ENCODE measurements around the gene CFAP52.
"Not testable (repeated sequence)": the region's sequence is repeated elsewhere in the genome, so short reads cannot be mapped to it uniquely, and the experiment has no call there.

Gene CFAP52

DNA sequence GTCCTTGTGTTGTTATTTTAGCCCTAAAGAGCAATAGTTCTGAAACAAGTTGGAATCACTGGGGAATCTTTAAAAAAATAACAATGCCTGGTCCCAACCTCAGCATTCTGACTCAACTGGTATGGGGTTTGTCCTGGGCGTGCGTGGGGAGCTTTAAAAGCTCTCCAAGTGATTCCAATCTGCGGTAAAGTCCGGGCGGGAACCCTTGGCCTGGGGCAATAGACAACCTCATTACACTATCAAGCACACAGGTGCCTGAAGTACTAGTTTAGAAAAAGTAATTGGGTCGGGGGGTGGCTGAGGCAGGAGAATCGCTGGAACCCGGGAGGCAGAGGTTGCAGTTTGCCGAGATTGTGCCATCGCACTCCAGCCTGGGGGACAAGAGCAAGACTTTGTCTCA is 5.2 kb upstream of the CFAP52 start:
- no peak for DNase-seq

DNA sequence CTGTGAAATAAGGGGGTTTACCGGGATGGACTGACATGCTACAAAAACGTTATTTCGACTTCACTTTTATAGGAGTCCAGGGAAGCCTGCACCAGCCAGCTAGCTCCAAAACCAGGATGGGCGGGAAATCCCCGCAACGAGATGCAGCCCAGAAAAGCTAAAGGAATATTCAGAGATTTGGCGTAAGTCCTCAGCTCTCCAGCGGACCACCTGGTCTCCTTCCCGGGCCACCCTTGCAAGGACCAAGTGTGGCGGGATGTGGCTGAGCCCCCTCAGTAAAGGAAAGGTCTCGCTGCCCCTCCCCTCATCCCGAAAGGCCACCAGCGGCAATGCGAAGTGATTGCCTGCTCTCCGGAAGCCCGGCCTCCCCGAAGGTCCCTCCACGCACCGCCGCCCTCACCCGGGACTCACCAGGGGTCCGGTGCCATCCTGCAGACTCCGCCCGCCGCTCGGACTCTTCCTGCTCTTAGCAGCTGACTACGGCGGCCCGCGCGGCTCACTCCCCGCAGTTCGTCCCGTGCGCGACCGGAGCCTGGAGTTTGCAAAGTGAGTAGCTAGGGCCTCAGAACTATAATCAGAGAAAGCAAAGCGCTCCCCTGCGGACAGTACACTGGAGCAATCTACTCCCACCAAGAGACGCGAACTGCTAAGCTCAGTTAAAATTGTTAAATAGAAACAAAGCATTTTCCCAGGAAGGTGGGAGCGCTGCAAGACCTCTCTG is 901 bp upstream of the CFAP52 start, which contains the start of gene STX8:
Gene STX8 (minus strand): TSS at position 440 of the 721 bp plus-strand sequence. CDS start 12 bp downstream, at position 428.
- DNase-seq, result peak; percentile 94

DNA sequence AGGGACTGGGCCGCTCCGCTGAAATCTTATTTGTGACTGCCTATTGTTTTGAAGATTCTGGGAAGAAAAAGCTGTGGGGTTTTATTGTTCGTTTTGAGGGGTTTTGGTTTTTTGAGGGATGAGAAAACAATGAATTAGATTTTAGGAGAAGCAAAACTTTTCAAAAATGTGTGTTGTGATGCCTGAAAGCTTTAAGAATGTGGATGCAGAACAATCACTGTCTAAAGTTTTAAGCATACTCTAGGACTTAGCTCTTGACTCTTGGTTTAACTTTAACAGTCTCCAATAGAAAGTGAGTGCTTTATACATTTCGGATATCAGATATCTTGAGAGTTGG is 899 bp downstream of the CFAP52 start:
- no peak for DNase-seq

DNA sequence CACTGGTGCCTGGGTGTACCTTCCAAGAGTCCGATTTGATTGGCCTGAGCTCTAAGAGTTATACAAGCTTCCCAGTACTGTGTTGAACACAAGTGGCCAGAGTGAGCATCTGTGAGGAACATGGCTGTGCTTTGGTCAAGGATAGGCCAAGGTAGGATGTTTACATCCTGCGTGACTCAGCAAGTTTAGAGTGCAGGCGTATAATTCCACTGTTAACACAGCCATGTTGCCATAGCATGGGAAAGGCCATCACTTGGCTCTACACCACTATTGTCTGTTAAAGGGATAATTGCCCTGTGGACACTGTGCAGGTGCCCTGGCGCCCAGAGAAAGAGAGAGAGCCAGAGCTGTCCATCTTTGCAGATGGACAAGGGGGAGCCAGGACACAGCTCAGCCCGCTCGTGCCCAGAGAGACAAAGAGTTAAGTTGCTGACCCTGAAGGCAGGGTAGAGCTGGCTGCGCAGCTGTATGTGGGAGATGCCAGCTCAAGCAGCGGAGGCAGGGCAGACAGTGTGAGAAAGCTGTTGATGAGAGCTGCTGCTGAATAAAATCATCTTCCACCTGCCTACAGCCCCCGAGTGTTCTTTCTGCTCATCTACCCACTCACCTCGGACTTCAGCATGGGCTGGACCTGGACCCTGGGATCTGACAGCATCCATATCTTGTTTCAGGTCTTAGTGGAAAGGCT is 11.7 kb downstream of the CFAP52 start:
- no peak for DNase-seq

DNA sequence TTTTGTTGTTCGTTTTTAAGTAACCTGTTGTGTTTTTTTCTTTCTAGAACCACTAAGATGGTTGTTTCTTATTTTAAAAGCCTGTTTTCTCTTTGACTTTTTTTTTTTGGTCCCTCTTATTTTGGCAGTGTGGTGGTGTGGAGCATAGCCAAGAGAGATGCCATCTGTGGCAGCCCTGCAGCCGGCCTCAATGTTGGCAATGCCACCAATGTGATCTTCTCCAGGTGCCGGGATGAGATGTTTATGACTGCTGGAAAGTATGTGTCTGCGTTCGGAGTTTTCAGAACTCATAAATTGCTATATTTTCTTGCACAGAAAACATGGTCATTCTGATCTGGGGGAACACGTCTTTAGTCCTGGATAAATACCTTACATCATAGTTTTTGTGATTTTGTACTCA is 17.6 kb downstream of the CFAP52 start:
- no peak for DNase-seq

DNA sequence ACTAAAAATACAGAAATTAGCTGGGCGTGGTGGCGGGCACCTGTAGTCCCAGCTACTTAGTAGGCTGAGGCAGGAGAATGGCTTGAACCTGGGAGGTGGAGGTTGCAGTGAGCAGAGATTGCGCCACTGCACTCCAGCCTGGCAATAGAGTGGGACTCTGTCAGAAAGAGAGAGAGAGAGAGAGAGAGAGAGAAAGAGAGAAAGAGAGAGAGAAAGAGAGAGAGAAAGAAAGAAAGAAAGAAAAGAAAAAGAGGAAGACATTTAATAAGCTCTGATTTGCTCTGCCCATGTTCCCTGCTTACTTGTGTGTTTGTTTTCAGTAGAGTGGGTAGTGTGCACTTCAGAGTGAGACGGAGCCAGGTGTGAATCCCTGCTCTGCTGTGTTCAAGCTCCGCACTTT is 21.2 kb downstream of the CFAP52 start:
- DNase-seq, result not testable (repeated sequence)

DNA sequence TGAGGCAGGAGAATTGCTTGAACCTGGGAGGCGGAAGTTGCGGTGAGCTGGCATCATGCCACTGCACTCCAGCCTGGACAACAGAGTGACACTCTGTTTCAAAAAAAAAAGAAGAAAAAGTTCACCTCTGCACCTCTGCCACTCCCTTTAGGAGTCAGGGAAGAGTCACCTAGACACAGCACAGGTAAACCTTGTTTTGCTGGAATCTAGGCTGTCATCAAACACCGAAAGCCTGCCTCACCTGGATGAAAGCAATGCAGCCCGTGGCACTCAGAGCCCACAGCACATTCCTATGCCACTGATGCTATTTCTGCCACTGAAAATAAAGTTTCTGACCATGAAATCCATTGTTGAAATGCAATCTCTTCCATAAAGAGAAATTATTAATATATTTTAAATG is 22.2 kb downstream of the CFAP52 start:
- DNase-seq, result no peak

DNA sequence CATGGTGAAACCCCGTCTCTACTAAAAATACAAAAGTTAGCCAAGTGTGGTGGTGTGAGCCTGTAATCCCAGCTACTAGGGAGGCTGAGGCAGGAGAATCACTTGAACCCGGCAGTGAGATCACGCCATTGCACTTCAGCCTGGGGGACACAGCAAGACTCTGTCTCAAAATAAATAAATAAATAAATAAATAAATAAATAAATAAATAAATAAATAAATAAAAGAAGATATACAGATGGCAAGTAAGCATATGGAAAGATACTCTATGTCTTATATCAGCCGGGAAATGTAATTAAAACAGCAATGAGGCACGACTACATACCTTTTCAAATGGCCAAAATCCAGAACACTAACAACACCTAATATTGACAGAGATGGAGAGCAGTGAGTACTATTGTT is 28.1 kb downstream of the CFAP52 start:
- not testable (repeated sequence) for DNase-seq

DNA sequence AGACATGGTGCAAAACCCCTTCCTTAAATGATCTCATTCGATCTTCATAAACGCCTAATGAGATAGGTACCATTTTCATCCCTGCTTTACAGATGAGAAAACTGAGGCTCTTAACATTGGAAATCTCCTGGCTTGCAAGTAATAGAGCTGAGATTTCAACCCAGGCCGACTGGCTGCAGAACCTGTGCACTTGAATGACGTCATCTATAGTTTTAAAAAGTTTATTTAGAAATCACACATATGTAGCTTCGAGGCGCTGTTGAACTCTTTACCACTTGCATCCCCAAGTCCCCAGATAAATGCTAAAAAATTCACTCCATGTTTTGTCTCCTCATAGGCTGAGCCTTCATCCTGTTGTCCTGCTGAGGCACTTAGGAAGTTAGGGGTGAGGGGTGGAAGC is 30.0 kb downstream of the CFAP52 start:
- no peak for DNase-seq

DNA sequence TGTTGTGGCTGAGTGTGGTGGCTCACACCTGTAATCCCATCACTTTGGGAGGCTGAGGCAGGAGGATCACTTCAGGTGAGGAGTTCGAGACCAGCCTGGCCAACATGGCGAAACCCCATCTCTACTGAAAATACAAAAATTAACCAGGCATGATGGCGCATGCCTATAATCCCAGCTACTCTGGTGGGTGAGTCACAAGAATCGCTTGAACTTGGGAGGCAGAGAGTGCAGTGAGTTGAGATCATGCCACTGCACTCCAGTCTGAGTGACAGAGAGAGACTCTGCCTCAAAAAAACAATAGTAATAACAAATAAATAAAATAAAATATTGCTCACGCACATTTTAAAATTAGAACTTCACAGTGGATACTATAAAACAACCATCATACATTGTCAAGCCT is 30.6 kb downstream of the CFAP52 start:
- DNase-seq, result not testable (repeated sequence)

DNA sequence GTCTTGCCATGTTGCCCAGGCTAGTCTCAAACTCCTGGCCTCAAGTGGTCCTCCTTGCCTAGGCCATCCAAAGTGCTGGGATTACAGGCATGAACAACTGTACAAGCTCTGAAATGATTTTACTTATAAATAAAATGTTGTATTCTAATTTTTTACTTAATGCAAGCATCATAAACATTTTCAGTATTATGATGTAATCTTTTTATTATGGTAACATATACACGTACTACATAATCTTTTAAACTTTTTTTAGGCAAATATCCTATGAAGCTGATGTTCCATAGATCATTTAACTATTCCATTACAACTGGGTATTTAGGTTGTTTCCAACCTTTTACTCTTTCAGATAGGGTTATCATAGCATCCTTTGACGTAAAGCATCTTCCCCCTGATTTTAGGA is 35.1 kb downstream of the CFAP52 start:
- DNase-seq, result no peak

DNA sequence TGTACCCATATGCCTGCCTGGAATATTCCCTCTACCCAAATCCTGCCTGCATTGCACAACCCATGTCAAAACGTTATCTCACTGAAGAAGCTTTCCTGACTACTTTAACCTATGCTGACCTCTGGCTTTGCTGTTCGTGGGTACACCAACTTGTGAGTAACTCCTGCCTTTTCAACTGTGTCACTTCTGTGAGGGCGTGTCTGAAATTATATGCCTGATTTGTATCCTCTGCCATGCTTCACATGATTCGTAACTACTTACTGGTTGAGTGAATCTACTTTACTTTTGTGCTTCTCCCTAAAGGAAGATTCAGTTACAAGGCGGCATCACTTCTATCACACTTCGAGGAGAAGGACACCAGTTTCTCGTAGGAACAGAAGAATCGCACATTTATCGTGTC is 35.6 kb downstream of the CFAP52 start:
- no peak for DNase-seq

DNA sequence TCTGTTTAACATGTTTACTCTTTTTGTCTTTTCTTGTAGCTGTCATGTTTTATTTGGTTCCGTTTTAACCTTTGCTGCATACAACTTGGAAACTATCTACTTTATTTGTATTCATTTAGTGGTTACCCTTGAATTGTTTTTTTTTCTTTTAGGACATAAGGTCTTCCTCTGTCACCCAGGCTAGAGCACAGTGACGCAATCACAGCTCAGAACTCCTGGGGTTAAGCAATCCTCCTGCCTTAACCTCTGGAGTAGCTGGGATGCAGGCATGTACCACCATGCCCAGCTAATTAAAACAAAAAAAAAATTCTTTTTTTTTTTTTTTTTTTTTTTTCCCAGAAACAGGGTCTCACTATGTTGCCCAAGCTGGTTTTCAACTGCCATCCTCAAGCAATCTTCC is 39.0 kb downstream of the CFAP52 start:
- no peak for DNase-seq

DNA sequence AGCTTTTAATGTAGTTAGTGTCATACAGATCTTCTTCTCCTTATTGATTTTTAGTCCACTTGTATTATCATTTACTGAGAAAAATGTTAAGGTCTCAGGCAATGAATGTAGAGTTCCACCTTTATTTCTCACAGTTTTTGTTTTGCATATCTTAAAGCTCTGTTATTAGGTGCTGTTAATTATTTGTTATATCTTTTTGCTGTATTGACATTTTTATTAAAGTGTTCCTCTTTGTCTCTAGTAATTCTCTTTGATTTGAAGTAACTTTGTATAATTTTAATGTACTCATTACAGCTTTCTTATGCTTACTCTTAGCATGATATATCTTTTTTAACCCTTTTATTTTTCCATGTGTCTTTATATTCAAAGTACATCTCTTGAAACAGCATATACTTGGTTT is 46.5 kb downstream of the CFAP52 start:
- DNase-seq, result no peak

DNA sequence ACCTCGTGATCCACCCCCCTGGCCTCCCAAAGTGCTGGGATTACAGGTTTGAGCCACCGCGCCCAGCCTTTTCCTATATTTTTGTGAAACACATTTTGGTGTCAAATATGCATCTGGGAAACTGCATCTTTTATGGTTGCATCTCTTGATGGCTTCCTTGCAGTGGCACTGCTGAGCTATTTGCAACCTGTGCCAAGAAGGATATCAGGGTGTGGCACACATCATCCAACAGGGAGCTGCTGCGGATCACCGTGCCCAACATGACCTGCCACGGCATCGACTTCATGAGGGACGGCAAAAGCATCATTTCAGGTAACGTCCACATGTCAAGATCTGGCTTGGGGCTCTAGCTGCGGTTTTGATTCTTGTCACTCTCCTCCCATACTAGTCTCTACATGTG is 52.1 kb downstream of the CFAP52 start:
- DNase-seq, result no peak

DNA sequence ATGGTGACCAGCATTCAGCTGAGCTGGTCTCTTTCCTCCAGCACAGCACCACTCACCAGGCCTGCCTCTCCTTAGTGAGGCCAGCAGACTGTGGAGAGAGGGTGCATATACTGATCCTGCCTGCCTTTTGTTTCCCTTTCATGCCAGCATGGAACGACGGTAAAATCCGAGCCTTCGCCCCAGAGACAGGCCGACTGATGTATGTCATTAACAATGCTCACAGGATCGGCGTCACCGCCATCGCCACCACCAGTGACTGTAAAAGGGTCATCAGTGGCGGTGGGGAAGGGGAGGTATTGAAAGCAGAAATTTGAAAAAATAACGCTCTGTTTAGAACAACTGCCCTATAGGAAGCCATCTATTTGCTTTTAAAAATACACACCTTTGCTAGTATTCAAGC is 56.3 kb downstream of the CFAP52 start:
- no peak for DNase-seq

DNA sequence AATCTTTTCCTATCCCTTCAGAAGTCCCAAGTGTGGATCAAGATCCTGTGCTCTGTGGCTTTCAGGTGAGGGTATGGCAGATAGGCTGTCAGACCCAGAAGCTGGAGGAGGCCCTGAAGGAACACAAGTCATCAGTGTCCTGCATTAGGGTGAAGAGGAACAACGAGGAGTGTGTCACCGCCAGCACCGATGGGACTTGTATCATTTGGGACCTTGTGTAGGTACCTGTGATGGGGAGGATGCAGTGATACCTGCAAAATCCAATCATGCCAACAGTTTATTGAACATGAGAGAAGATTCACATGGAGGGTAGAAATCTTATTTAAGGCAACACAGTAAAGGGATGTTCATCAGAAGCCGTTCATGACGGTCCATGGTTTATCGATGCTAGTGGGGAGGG is 58.9 kb downstream of the CFAP52 start:
- no peak for DNase-seq

DNA sequence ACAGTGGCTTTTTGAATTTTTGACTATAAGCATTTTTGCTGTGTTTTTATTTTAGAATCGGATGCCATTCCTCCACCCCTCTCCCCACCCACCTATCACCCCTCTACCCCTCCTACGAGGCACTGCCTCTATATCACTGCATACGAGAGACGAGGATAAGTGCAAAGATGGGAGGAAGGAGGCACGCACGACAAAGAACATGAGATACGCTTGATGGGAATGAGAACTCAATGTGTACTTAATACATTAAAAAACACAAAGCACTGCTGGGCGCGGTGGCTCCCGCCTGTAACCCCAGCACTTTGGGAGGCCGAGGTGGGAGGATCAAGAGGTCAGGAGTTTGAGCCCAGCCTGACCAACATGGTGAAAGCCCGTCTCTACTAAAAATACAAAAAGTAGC is 60.1 kb downstream of the CFAP52 start:
- DNase-seq, result no peak

DNA sequence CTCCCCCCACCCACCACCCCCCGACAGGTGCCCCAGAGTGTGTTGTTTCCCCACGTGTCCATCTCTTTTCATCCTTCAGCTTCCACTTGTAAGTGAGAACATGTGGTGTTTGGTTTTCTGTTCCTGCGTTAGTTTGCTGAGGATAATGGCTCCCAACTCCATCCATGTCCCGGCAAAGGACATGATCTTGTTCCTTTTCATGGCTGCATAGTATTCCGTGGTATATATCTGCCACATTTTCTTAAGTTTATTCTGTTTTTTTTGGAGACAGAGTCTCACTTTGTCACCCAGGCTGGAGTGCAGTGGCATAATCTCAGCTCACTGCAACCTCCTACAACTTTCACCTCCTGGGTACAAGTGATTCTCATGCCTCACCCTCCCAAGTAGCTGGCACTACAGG is 63.9 kb downstream of the CFAP52 start:
- not testable (repeated sequence) for DNase-seq

DNA sequence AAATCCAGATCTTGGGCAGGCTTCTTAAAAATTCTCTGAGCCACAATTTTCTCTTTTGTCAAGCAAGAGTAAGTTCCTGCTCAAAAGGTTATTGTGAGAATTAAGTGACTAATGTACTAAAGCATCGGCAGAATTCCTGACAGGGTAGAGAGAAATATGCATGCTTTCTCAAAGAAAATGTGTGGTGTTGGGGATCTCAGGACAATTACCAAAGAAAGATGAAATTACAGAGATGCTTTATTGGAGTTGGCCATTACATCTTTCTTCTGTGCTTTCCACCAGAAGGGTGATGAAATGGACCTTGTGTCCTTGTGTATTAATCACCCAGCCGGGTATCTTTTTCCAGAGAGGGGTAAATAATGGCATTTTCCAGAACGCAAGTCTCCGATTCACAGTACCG is 67.2 kb downstream of the CFAP52 start:
- DNase-seq, result no peak

DNA sequence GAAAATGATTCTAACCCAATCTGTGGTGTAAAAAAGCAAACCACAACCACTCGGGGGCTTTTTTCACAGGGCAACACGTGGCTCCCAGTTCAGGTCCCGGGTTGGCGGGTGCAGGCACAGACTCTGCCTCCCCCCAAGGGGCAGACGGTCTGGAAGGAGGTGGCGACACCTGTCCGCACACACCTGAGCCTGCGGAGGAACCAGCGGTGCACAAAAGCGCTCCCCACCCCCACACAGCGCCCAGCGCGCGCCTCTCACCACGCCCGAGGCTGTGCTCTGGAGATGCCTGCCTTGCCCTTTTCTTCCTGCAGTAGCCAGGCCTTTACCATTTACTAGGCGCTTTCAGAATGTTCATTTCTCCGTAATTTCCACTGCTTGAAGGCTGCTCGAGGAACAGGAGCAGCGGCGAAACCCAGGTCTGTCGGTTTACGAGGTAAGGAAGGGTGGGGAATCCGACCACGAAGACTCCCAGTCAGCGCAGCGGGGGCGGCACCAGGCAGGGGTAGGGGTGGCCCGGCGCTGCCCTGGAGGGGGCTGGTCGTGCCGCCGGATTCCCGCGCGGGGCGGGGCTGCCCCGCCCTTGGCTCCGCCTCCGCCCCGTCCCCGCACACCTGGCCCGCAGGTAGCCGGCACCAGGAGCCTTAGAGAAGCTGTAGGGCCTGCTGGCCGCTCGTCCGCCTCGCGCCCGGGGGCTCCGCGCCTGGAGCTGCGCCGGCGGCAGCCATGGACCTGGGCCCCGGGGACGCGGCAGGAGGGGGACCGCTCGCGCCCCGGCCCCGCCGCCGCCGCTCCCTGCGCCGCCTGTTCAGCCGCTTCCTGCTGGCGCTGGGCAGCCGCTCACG is 68.7 kb downstream of the CFAP52 start, which contains the start of gene USP43:
Gene USP43 (plus strand): TSS at position 608 of the 842 bp plus-strand sequence. CDS start 116 bp downstream, at position 724.
- DNase-seq, result no peak

DNA sequence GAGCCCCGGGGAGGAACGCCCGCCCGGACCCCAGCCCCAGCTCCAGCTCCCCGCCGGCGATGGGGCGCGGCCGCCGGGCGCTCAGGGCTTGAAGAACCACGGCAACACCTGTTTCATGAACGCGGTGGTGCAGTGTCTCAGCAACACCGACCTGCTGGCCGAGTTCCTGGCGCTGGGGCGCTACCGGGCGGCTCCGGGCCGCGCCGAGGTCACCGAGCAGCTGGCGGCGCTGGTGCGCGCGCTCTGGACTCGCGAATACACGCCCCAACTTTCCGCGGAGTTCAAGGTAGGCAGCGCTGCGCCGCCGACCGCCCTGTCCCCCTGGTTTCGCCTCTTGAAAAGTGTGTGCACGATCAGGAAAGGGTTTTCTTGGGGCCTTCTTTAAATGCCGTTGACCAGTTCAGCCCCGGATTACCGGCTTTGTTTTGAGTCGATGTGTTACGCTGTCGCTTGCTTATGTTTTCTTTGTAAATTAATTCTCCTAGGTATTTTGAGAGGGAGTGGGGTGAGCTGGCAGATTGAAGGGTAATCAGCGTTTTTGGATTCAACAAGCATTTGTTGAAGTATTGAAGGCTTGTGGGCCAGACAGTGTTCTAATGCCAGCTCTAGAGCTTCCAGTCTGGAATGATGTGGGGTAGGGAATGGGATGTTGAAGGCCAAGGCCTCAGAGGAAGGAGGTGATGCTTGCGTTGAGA is 69.6 kb downstream of the CFAP52 start:
- peak; percentile 59 for DNase-seq

DNA sequence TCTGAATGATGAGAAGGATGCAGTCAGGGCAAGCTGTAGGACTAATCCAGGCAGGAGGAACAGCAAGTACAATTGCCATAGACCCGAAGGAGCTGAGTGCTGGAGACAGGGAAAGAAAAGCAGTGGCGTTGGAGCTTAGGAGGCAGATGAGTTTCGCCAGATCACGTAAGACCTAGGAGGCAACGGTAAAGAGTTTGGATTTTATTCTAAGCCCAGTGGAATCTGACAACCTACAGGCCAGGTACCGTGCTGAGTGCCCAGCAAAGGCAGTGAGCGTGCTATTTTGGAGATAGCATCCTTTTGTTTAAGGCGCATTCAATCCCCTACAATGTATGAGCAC is 70.1 kb downstream of the CFAP52 start:
- no peak for DNase-seq

All from right forelimb (tissue), 1 donor.